GM21423 (cell line): ENCODE data around the gene UNC5B.

Experiments used
- ATAC-seq: cut with Tn5 transposase; IDR thresholded peaks from one replicate; pipeline ENCODE4 v1.9.1; 2021; ENCODE audit warnings: mild to moderate bottlenecking, moderate library complexity; ENCODE audit not compliant: unreplicated experiment

UNC5B gene

DNA sequence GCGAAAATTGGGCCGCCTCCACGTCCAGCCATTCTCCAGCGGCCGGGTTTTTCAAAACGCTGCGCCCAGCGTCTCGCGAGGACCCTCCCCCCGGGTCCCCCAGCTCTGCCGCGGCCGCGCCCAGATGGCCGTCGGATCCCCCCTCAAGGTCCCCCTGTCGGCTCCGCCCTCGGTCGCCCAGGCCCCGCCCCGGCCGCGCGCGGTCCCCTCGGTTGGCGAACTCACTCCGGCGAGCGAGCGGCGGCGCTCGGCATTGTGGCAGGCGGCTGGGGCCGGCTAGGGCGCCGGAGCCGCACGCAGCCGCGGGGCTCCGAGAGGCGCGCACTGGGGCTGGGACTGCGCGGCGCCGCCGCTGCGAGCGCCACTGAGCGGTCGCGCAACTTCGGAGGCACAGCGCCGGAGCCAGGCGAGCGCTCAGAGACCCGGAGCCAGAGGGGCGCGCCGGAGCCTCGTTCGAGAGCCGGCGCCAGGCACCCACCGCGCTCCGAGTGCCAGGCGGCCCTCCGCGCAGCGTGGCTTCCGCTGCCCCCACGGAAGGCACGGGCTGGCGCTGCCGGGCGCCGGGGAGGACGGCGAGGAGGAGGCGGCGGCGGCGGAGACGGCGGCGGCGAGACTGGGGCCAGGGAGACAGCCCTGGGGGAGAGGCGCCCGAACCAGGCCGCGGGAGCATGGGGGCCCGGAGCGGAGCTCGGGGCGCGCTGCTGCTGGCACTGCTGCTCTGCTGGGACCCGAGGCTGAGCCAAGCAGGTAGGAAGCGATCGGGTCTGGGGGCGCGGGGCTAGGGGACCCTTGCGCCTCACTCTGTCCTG, at the start of gene UNC5B:
Gene UNC5B, plus strand, starts transcription at position 253 of the 809 bp plus-strand sequence. Its CDS starts 416 bp downstream, at position 669.
- ATAC-seq: no peak

GRCh38 chr10:71173466-71173865, 38.9 kb upstream of the UNC5B start:
- ATAC-seq: no peak

GRCh38 chr10:71176661-71177060, 35.7 kb upstream of the UNC5B start:
- ATAC-seq: no peak

GRCh38 chr10:71177651-71178199, 34.6 kb upstream of the UNC5B start:
- ATAC-seq: no peak

DNA sequence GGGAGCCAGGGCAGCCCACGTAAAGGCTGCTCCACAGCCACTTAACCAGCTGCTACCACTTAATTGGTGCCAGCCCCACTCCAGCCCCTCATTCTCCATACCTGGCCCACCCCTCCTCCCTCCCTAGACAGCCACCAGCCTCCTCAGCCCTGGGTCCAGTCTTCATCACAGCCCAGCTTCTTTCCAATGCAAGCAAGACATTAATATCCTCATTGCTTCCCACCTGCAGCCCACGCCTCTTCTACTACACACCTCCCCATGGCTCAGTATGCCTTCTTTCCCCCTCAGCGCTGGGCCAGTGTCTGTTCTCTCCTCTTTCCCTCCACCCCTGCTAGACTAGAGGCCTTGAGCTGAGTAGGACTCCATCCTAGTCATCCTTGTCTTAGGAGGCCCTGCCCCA, 33.5 kb upstream of the UNC5B start:
- ATAC-seq: no peak

DNA sequence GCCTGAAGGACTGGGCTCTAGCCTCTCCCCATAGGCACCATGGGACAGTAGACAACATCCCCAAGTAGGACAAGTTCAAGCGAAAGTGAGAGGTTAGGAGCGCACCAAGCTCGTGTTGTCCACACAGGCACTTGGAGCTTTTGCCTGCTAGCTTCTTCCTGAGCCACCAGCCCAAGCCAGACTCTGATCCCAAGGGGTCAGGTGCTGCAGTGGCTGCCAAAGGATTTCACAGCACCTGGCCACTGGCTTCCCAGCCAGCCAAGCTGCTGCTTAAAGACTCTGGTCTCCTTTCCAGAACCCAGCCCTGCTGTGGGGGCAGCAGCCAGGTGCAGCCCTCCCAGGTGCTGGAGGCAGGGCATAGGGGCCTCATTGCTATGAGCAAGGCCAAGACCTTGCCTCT, 33.0 kb upstream of the UNC5B start:
- no peak for ATAC-seq

DNA sequence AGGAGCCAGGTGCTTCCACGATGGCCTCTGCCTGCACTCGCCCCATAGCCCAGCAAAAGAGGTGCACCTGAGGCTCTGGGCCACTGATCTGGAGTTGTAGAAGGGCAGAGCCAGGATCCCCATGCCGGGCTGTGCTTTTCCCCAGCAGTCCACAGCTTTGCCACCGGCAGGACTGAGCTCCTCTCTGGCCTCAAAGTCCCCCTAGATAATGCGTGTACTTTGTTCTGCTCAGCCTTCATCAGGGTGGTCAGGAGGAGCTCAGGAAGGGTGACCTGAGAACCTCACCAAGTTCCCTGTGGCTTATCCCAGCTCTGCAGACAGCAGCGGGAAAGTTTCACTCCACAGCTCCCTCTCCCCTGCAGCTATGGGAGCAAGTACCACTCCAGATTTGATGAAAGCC, 27.9 kb upstream of the UNC5B start:
- no peak for ATAC-seq

GRCh38 chr10:71185209-71185608, 27.2 kb upstream of the UNC5B start:
- ATAC-seq: no peak

DNA sequence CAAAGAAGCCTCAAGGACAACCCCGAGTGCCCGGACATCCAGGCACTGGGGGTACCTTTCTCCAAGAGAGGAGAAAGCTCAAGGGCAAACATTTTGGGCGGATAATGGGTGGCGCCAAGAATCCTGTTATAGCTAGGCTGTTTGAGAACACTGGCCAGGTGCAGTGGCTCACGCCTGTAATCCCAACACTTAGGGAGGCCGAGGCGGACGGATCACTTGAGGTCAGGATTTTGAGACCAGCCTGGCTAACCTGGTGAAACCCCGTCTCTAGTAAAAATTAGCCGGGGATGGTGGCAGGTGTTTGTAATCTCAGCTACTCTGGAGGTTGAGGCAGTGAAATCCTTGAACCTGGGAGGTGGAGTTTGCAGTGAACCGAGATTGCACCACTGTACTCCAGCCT, 25.2 kb upstream of the UNC5B start:
- ATAC-seq: no peak

DNA sequence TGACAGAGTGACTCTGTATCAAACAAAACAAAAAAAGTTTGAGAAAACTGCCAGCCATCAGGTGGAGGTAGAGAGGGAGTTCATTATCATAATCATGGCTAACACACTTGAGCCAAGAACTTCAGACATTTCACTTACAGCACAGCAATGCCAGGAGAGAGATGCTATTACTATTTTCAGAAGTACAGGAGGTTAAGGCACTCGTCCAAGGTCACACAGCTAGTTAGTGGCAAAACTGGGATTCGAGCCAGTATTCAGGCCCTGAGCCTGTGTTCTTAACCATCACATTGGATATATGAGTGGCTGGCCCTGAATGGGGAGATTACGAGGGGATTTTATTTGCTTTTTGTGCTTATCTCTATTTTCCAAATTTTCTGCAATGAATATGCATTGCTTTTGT, 24.8 kb upstream of the UNC5B start:
- no peak for ATAC-seq

- no peak for ATAC-seq
Observed at GRCh38 chr10:71188201-71188600, 24.2 kb upstream of the UNC5B start.

GRCh38 chr10:71191019-71191418, 21.4 kb upstream of the UNC5B start:
- no peak for ATAC-seq

- no peak for ATAC-seq
Observed at GRCh38 chr10:71191551-71192076, 20.8 kb upstream of the UNC5B start.

DNA sequence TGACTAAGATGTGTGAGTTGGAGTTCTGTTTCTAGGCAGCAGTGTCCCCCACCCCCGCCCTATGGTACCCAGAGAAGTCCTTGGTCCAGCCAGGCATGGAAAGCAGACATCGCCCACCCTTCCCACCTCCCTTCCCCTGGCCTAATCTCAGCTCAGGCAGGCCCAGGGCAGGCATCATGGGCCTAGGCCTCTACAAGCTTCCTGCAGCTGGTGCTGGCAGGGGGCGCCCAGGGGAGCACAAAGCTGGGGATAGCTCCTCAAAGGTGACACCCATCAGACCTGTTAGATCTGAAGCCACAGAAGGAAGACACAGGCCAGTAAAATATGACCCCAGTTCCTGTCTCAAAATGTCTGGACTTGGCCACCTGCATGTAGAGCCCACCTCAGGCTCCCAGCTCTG, 18.9 kb upstream of the UNC5B start:
- no peak for ATAC-seq

GRCh38 chr10:71197955-71198354, 14.4 kb upstream of the UNC5B start:
- ATAC-seq: no peak

- ATAC-seq: no peak
Observed at GRCh38 chr10:71201849-71202248, 10.5 kb upstream of the UNC5B start.

DNA sequence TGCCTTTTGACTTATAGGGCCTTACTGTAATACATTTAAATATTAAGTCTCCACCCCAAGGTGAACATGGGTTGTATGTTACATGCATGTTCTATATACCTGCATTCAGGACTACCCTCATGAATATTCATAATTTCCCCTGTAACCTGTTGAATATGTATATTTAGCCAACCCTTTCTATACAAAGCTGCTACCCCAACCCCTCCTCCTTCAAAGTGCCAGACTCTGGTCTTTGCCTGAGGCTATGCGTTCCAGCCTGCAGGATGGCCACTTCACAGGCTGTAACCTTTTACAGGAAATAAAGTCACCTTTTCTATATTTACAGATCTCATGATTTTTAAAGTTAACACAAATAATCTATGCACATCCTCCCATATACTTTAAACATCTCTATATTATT, 10.1 kb upstream of the UNC5B start:
- no peak for ATAC-seq

DNA sequence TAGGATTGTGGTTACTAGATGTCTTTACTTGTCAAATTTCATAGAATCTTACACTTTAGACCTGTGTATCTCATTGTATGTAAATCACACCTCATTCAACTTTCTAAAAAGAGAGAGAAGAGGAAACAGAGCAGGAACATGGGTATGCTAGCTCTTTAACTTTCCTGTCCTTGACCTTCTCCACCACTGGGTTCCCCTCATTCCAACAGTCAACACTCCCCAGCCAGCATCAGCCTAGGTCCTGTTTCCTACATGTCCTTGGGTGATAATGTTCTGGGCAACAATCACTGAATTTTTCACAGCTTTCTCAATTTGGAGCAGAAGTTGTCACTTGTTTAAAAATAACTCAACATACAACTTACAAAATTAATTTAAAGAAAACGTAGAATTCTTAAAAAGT, 9.2 kb upstream of the UNC5B start:
- no peak for ATAC-seq

- no peak for ATAC-seq
Observed at GRCh38 chr10:71203716-71204115, 8.7 kb upstream of the UNC5B start.

DNA sequence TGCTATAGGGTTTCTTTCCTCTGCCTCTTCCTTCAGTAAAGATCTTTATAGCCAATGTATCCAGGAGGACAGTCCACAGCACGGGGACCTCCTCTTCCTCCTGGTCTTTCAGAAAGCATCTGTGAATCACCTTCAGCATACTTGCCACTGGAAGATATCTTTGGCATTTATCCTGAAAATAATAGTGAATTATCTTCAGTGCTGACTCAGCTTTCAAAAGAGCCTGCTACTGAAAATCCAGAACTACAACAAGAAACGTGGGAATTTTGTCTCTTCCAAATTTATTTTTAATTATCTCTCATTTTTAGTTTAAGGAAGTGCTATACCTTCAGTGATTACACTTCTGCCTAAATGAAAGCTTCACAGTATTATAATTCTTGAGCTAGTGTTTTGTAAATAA, 7.6 kb upstream of the UNC5B start:
- no peak for ATAC-seq

DNA sequence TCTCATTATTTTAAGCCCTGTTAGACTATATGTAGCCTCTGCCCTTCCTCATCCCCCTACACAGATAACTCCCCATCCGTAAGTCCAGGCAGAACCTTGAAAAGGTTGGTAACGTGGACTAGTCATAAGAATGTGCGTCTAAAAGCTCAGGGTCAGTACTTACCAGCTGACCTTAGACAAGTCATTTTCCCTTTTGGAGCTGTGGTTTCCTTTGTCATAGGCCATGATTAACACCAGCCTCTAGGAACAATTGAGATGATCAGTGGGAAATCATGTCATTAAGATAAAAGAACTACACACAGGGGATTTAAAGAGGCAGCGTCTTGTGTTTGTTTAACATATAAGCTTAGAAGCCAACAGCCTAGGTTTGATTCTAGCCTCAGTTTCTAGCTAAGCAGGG, 6.9 kb upstream of the UNC5B start:
- ATAC-seq: no peak

GRCh38 chr10:71206911-71207310, 5.5 kb upstream of the UNC5B start:
- no peak for ATAC-seq

- ATAC-seq: no peak
Observed at GRCh38 chr10:71207578-71207977, 4.8 kb upstream of the UNC5B start.
